GM19240 (cell line): ENCODE measurements around the gene NRCAM.

Experiments
- DNase-seq: peaks from one replicate; pipeline ENCODE4 v3.0.0; 2011; ENCODE audit warnings: low spot score; ENCODE audit not compliant: insufficient read length

NRCAM gene

GRCh38 chr7:108311446-108312168 is 144.6 kb downstream of the NRCAM start:
- DNase-seq, result no peak

- DNase-seq, result no peak
These were observed 145.9 kb downstream of the NRCAM start for GRCh38 chr7:108310351-108310750.

- no peak for DNase-seq
These were observed 147.3 kb downstream of the NRCAM start for GRCh38 chr7:108308903-108309302.

- no peak for DNase-seq
These were observed 148.0 kb downstream of the NRCAM start for GRCh38 chr7:108308276-108308675.

GRCh38 chr7:108307595-108307994 is 148.6 kb downstream of the NRCAM start:
- DNase-seq, result no peak

GRCh38 chr7:108307194-108307593 is 149.0 kb downstream of the NRCAM start:
- no peak for DNase-seq

- DNase-seq, result no peak
These were observed 152.9 kb downstream of the NRCAM start for GRCh38 chr7:108303332-108303731.

- DNase-seq, result no peak
These were observed 154.8 kb downstream of the NRCAM start for GRCh38 chr7:108301387-108301786.

- no peak for DNase-seq
These were observed 156.8 kb downstream of the NRCAM start for GRCh38 chr7:108299251-108299973.

- DNase-seq, result no peak
These were observed 159.3 kb downstream of the NRCAM start for GRCh38 chr7:108296911-108297310.

GRCh38 chr7:108294595-108294994 is 161.6 kb downstream of the NRCAM start:
- no peak for DNase-seq

GRCh38 chr7:108293149-108293612 is 163.1 kb downstream of the NRCAM start:
- no peak for DNase-seq

- DNase-seq, result no peak
These were observed 163.7 kb downstream of the NRCAM start for GRCh38 chr7:108292541-108292940.

GRCh38 chr7:108291791-108292440 is 164.3 kb downstream of the NRCAM start:
- DNase-seq, result no peak

GRCh38 chr7:108291152-108291508 is 165.1 kb downstream of the NRCAM start:
- DNase-seq, result no peak

- no peak for DNase-seq
These were observed 165.6 kb downstream of the NRCAM start for GRCh38 chr7:108290459-108291151.

- DNase-seq, result no peak
These were observed 166.4 kb downstream of the NRCAM start for GRCh38 chr7:108289852-108290251.

GRCh38 chr7:108287857-108288256 is 168.4 kb downstream of the NRCAM start:
- DNase-seq, result no peak

GRCh38 chr7:108286290-108286904 is 169.8 kb downstream of the NRCAM start:
- DNase-seq, result no peak

GRCh38 chr7:108285778-108286177 is 170.5 kb downstream of the NRCAM start:
- DNase-seq, result no peak

GRCh38 chr7:108285003-108285368 is 171.2 kb downstream of the NRCAM start:
- no peak for DNase-seq
